K562 (cell line): ENCODE measurements around the gene MATN1. TPM values are rescaled to one million over a fixed set of nuclear protein-coding genes. Genes with fewer than 3 reads are reported as not detected.
A peak's percentile ranks its signal among the peaks of the same experiment; 100 is the strongest.

Experiments
- ATAC-seq: fragments of 200-7000 bp; cut with Tn5 transposase; 3 replicates; pipeline ENCODE4 v1.9.1; 2020; ENCODE audit warnings: moderate library complexity
- BruUV-seq: library from RNA; stranded (reverse); fragments of 400-500 nt; replicated peaks from 2 replicates; lab custom pipeline; 2021; lab: Mats Ljungman, UMichigan
- CTCF ChIA-PET: fragments of 300-600 bp; formaldehyde crosslinking; extraction: SDS; loops from one replicate; lab custom pipeline; 2021; ENCODE audit warnings: low intra/inter-chr PET ratio; lab: Yijun Ruan, JAX
- POLR2A ChIA-PET: fragments of 300-600, 350-650 bp; sonication (Branson Sonifier 250); formaldehyde crosslinking; extraction: SDS; loops from one replicate; lab custom pipeline; 2021; ENCODE audit warnings: antibody characterized with exemption, inconsistent platforms; lab: Yijun Ruan, JAX
- DNase-seq, 4 experiments: peaks; one replicate each; pipeline versions ENCODE4 v3.0.0 to v3.0.0-alpha.2; 2011 to 2018; ENCODE audit warnings: low spot score in 3 of 4, mixed read lengths in 3 of 4; ENCODE audit errors: extremely low read depth in 1 of 4
- FAIRE-seq: peaks from 2 replicates; lab custom pipeline; 2011; peaks lifted over from hg19 to GRCh38; lab: Jason Lieb, UNC
- H2AFZ ChIP-seq: 2 replicates; pipeline ENCODE4 v1.6.0; 2011; ENCODE audit warnings: low read depth, low read length, control low read depth, inconsistent platforms
- H3K27ac ChIP-seq: fragments of 200-600 bp; 3 replicates; pipeline ENCODE4 v1.8.0; 2011; ENCODE audit warnings: low read depth, mild to moderate bottlenecking, control low read depth, inconsistent platforms, low read length, moderate library complexity, mixed read lengths; ENCODE audit errors: extremely low read depth
- H3K27me3 ChIP-seq, 2 experiments: fragments of 300-600 bp in 1 of 2; 2 replicates in 1 of 2; 3 replicates in 1 of 2; pipeline versions ENCODE4 v1.6.0 to v1.8.0; 2011; ENCODE audit warnings: inconsistent platforms in 2 of 2, low read length in 2 of 2, mild to moderate bottlenecking in 1 of 2, mixed read lengths in 1 of 2, moderate library complexity in 1 of 2; ENCODE audit not compliant: control insufficient read depth in 2 of 2, insufficient read depth in 2 of 2
- H3K36me3 ChIP-seq: fragments of 300-600 bp; 3 replicates; pipeline ENCODE4 v1.8.0; 2011; ENCODE audit warnings: mild to moderate bottlenecking, low read length, inconsistent platforms; ENCODE audit not compliant: control insufficient read depth, insufficient read depth
- H3K4me1 ChIP-seq, 2 experiments: fragments of 200-600 bp in 1 of 2; replicated peaks in 1 of 2; 2 replicates in 1 of 2; 3 replicates in 1 of 2; pipeline versions ENCODE4 v1.5.1 to v1.8.0; 2011; ENCODE audit warnings: inconsistent platforms in 2 of 2, low read length in 2 of 2, mild to moderate bottlenecking in 1 of 2, mixed read lengths in 1 of 2, moderate library complexity in 1 of 2; ENCODE audit not compliant: control insufficient read depth in 2 of 2, insufficient read depth in 2 of 2
- H3K4me2 ChIP-seq: 2 replicates; pipeline ENCODE4 v1.6.1; 2011; ENCODE audit warnings: low read length, control low read depth, inconsistent platforms, mixed read lengths; ENCODE audit not compliant: insufficient read depth
- H3K4me3 ChIP-seq: fragments of 200-600 bp; sonication (generic), shearing (Covaris generic); 2 replicates; pipeline ENCODE4 v1.5.1; 2016; ENCODE audit warnings: control low read depth, inconsistent platforms
- H3K79me2 ChIP-seq: fragments of 200-600 bp; 3 replicates; pipeline ENCODE4 v1.8.0; 2011; ENCODE audit warnings: low read length, inconsistent platforms; ENCODE audit not compliant: control insufficient read depth, insufficient read depth
- H3K9ac ChIP-seq, 2 experiments: 2 replicates each; pipeline versions ENCODE4 v1.6.0 to v1.6.1; 2011; ENCODE audit warnings: low read depth in 2 of 2, low read length in 2 of 2, control low read depth in 1 of 2, inconsistent platforms in 1 of 2, mild to moderate bottlenecking in 1 of 2, mixed read lengths in 1 of 2; ENCODE audit not compliant: insufficient read depth in 1 of 2
- H3K9me1 ChIP-seq: one replicate; pipeline ENCODE4 v1.6.0; 2011; ENCODE audit warnings: inconsistent platforms, mild to moderate bottlenecking, low read length, moderate library complexity; ENCODE audit not compliant: control insufficient read depth, insufficient read depth
- H3K9me3 ChIP-seq: replicated peaks from 2 replicates; pipeline ENCODE4 v1.5.1; 2011; ENCODE audit warnings: low read depth, low read length, inconsistent platforms; ENCODE audit not compliant: control insufficient read depth, insufficient read depth
- H4K20me1 ChIP-seq: replicated peaks from 2 replicates; pipeline ENCODE4 v1.6.1; 2011; ENCODE audit warnings: low read length, inconsistent platforms, mixed read lengths; ENCODE audit not compliant: control insufficient read depth, insufficient read depth
- RBM25 ChIP-seq: fragments of 200-400 bp; formaldehyde crosslinking; IDR thresholded peaks from 2 replicates; pipeline ENCODE4 v1.6.1; 2018; ENCODE audit warnings: low read length, low read depth, moderate library complexity; ENCODE audit not compliant: severe bottlenecking
- SIRT6 ChIP-seq: IDR thresholded peaks from one replicate; pipeline ENCODE4 v1.6.1; 2012; ENCODE audit warnings: low read depth, mild to moderate bottlenecking, control low read depth, inconsistent platforms, low read length, moderate library complexity
- STAG1 ChIP-seq: sonication (generic); formaldehyde crosslinking; IDR thresholded peaks from 2 replicates; pipeline ENCODE4 v1.5.0; 2020; ENCODE audit warnings: missing genetic modification reagents, borderline replicate concordance
- USF1 ChIP-seq: sonication (generic); formaldehyde crosslinking; IDR thresholded peaks from 2 replicates; pipeline ENCODE4 v1.9.0; 2022; ENCODE audit warnings: mild to moderate bottlenecking, missing genetic modification reagents
- YBX1 ChIP-seq: fragments of 450-650 bp; IDR thresholded peaks from 2 replicates; pipeline ENCODE4 v1.7.1; 2016; ENCODE audit warnings: mild to moderate bottlenecking
- YY1 ChIP-seq, 3 experiments: IDR thresholded peaks; 2 replicates each; pipeline ENCODE4 v1.6.1; 2011; ENCODE audit warnings: low read length in 2 of 3, mild to moderate bottlenecking in 2 of 3, moderate library complexity in 2 of 3, borderline replicate concordance in 1 of 3, control low read depth in 1 of 3, low read depth in 1 of 3; ENCODE audit not compliant: insufficient read depth in 3 of 3, insufficient replicate concordance in 2 of 3, control insufficient read depth in 1 of 3, insufficient read length in 1 of 3; ENCODE audit errors: extremely low read depth in 1 of 3
- ZNF695 ChIP-seq: fragments of 450-650 bp; formaldehyde crosslinking; IDR thresholded peaks from 2 replicates; pipeline ENCODE4 v1.4.0; 2020; ENCODE audit warnings: mild to moderate bottlenecking, moderate library complexity
- ZNF764 ChIP-seq: fragments of 250-450 bp; sonication (Bioruptor Pico); IDR thresholded peaks from 2 replicates; pipeline ENCODE4 v1.4.0; 2020; ENCODE audit warnings: low read depth, mild to moderate bottlenecking, moderate library complexity
- ZNF780A ChIP-seq: fragments of 250-450 bp; sonication (Bioruptor Pico); IDR thresholded peaks from 2 replicates; pipeline ENCODE4 v1.5.0; 2021; ENCODE audit warnings: mild to moderate bottlenecking
- whole genome bisulfite sequencing: fragments of 100-300 bp; shearing (Covaris generic); methylation state at CpG from one replicate; pipeline ENCODE4 v1.1.6; 2016; ENCODE audit warnings: low coverage, mixed read lengths; ENCODE audit not compliant: insufficient coverage; ENCODE audit errors: missing lambda C conversion rate; 5-methylcytosine and 5-hydroxymethylcytosine counted together
- in situ Hi-C: fragments of 300-500 bp; cut with MboI; formaldehyde crosslinking; loops from 4 replicates; pipeline ENCODE4 v1.15.0; 2018; ENCODE audit warnings: inconsistent platforms, mixed read lengths
- intact Hi-C: fragments of 100-400 bp; cut with micrococcal nuclease; formaldehyde crosslinking; loops from 2 replicates; pipeline ENCODE4 v1.14.2; 2022
- polyA plus RNA-seq, 8 experiments: library from polyadenylated mRNA; depleted of rRNA in 4 of 8; stranded (reverse) in 5 of 8; unstranded in 3 of 8; fragments of >200 nt; fragmentation: Nextera tagmentation in 2 of 8; fragmentation: Illumina TruSeq in 1 of 8; extraction: Ambion mirVana in 2 of 8; extraction: Trizol in 1 of 8; gene quantifications; 2 replicates each; pipeline versions ENCODE4 v1.2.1 to v1.2.3, GENCODE V29; 2011 to 2014; ENCODE audit warnings: inconsistent platforms in 1 of 8, missing spikeins in 1 of 8
- total RNA-seq, 7 experiments: library from RNA; depleted of rRNA in 6 of 7; stranded (reverse); fragments of >200 nt in 6 of 7; fragmentation: Illumina TruSeq in 2 of 7; extraction: Trizol in 2 of 7; gene quantifications; 2 replicates each; pipeline versions ENCODE4 v1.2.1 to v1.2.3, GENCODE V29; 2011 to 2021; ENCODE audit warnings: low replicate concordance in 1 of 7
- TF ChIP-seq, protein P1 (sequence below): sonication (generic); formaldehyde crosslinking; IDR thresholded peaks from 2 replicates; pipeline ENCODE4 v1.8.0; 2023; ENCODE audit warnings: mild to moderate bottlenecking, missing genetic modification reagents
- TF ChIP-seq, protein P2 (sequence below): fragments of 250-450 bp; sonication (Bioruptor Pico); IDR thresholded peaks from 2 replicates; pipeline ENCODE4 v1.5.0; 2020; ENCODE audit warnings: mild to moderate bottlenecking, borderline replicate concordance
- TF ChIP-seq, protein P3 (sequence below): fragments of 450-650 bp; IDR thresholded peaks from 2 replicates; pipeline ENCODE4 v1.6.1; 2016; ENCODE audit warnings: antibody characterized with exemption
- TF ChIP-seq, protein P4 (sequence below): fragments of 450-650 bp; formaldehyde crosslinking; IDR thresholded peaks from 2 replicates; pipeline ENCODE4 v1.4.0; 2022; ENCODE audit warnings: mild to moderate bottlenecking, moderate library complexity

MATN1 gene
- total and polyA plus RNA-seq, 9 of the 15 experiments (the other 6 are each of a cell fraction or from before 2014, with no cell fraction given), result 0.10 to 2.3 (median 1.2) TPM

DNA sequence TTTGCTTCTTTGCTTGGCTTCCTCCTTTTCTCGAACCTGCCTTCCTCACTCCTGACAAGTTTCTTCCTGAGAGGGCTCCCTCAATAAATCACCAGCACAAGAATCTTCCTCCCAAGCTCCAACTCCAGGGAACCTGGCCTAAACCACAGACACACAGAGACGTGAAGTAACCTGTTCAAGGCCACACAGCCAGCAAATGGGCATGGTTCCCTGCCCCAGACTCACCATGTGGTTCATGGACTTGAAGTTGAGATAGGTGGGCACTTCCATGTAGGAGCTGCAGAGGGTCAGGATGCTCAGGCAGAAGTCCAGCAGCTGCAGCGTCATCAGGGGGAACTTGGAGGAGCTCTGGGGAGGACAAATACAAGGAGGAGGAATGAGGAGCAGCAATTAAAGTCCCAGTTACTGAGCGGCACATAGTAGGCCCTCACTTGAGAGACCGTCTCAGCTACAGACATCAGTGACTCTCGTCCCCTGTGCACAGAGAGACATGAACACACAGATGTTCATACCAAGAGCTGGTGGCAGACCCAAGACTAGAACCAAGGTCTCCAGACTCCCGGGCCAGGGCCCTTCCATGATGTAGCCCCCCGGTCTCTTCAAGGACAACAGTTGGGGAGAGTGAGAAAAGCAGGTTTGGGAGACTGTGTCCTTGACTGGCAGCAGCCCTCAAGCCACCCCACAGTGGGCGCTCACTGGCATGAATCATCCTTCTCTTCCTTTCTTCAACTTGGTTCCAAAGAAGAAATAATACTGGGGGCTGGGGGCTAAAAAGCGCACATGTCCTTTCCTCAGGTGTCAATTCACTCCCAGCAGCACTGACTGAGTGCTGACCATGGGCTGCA, 15.6 kb upstream of the MATN1 start:
- BruUV-seq, result no TSS peak
- H3K4me3 ChIP-seq, result no peak overlapping the region
- no peak for ATAC-seq
- H3K36me3 ChIP-seq, result peaks cover 5% of the 10 kb centered on the region; the same call in 2 of the 3 replicates
- no peak overlapping the region for H2AFZ ChIP-seq
- H3K79me2 ChIP-seq, result no peaks in the 10 kb centered on the region
- H3K27ac ChIP-seq, result no peak overlapping the region
- no peaks in the 10 kb centered on the region for H4K20me1 ChIP-seq
- intact Hi-C loops (no loop called here), in situ Hi-C loops (no loop called here)
- H3K4me1 ChIP-seq, result peaks cover 29 to 44% of the 10 kb centered on the region in 2 experiments
- no peak for DNase-seq
- H3K9ac ChIP-seq, result no peak overlapping the region
- no peak for FAIRE-seq
- no peak overlapping the region for H3K4me2 ChIP-seq
- H3K27me3 ChIP-seq, result no peaks in the 10 kb centered on the region
- H3K9me1 ChIP-seq, result no peaks in the 10 kb centered on the region
- WGBS, result 87% methylated on average over 10 of the region's 10 CpGs
- H3K9me3 ChIP-seq, result peaks cover 9% of the 10 kb centered on the region
- POLR2A ChIA-PET, result interaction anchor here (0.6 to 2.3 kb wide), 3 partner anchors 8 to 40 kb away, joined by 4 to 7 read pairs (median 4); no protein-coding TSS in a partner anchor
- CTCF ChIA-PET, result no interaction called here
- TF ChIP-seq YY1 (IDR thresholded peaks at IDR 0.05; ENCODE audit: borderline replicate concordance in 1 of 3, control insufficient read depth in 1 of 3, extremely low read depth in 1 of 3, insufficient read depth in 3 of 3, insufficient read length in 1 of 3, insufficient replicate concordance in 2 of 3, low read depth in 1 of 3, low read length in 2 of 3) (no peak), ZNF780A (CRISPR knock-in tag) (no peak), ZNF764 (no peak), ZNF695 (CRISPR knock-in tag) (no peak), USF1 (no peak), SIRT6 (no peak), YBX1 (no peak), RBM25 (peak; percentile 17), STAG1 (CRISPR knock-in tag) (no peak)
- TF ChIP-seq, protein P1, sequence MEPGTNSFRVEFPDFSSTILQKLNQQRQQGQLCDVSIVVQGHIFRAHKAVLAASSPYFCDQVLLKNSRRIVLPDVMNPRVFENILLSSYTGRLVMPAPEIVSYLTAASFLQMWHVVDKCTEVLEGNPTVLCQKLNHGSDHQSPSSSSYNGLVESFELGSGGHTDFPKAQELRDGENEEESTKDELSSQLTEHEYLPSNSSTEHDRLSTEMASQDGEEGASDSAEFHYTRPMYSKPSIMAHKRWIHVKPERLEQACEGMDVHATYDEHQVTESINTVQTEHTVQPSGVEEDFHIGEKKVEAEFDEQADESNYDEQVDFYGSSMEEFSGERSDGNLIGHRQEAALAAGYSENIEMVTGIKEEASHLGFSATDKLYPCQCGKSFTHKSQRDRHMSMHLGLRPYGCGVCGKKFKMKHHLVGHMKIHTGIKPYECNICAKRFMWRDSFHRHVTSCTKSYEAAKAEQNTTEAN (CRISPR knock-in tag), result no peak
- TF ChIP-seq, protein P2, sequence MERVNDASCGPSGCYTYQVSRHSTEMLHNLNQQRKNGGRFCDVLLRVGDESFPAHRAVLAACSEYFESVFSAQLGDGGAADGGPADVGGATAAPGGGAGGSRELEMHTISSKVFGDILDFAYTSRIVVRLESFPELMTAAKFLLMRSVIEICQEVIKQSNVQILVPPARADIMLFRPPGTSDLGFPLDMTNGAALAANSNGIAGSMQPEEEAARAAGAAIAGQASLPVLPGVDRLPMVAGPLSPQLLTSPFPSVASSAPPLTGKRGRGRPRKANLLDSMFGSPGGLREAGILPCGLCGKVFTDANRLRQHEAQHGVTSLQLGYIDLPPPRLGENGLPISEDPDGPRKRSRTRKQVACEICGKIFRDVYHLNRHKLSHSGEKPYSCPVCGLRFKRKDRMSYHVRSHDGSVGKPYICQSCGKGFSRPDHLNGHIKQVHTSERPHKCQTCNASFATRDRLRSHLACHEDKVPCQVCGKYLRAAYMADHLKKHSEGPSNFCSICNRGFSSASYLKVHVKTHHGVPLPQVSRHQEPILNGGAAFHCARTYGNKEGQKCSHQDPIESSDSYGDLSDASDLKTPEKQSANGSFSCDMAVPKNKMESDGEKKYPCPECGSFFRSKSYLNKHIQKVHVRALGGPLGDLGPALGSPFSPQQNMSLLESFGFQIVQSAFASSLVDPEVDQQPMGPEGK, result no peak
- TF ChIP-seq, protein P3, sequence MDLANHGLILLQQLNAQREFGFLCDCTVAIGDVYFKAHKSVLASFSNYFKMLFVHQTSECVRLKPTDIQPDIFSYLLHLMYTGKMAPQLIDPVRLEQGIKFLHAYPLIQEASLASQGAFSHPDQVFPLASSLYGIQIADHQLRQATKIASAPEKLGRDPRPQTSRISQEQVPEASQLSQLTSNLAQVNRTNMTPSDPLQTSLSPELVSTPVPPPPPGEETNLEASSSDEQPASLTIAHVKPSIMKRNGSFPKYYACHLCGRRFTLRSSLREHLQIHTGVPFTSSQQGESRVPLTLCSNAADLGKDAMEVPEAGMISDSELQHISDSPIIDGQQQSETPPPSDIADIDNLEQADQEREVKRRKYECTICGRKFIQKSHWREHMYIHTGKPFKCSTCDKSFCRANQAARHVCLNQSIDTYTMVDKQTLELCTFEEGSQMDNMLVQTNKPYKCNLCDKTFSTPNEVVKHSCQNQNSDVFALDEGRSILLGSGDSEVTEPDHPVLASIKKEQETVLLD, result no peak
- TF ChIP-seq, protein P4, sequence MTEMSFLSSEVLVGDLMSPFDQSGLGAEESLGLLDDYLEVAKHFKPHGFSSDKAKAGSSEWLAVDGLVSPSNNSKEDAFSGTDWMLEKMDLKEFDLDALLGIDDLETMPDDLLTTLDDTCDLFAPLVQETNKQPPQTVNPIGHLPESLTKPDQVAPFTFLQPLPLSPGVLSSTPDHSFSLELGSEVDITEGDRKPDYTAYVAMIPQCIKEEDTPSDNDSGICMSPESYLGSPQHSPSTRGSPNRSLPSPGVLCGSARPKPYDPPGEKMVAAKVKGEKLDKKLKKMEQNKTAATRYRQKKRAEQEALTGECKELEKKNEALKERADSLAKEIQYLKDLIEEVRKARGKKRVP, result no peak
